Panc1 (cell line): Measurements from ENCODE around the gene PGAM2. TPM values are rescaled to one million over a fixed set of nuclear protein-coding genes. Genes with fewer than 3 reads are reported as not detected.

ENCODE experiments used
- ATAC-seq: fragments of 200-7000 bp; cut with Tn5 transposase; 2 replicates; pipeline ENCODE4 v1.9.1; 2020; ENCODE audit warnings: mild to moderate bottlenecking, moderate library complexity
- BruUV-seq: library from RNA; stranded (reverse); fragments of 400-500 nt; replicated peaks from 2 replicates; lab custom pipeline; 2021; lab: Mats Ljungman, UMichigan
- CTCF ChIA-PET: fragments of 300-600 bp; sonication (Branson Sonifier 250); formaldehyde crosslinking; loops from one replicate; lab custom pipeline; 2022; ENCODE audit warnings: antibody characterized with exemption; lab: Charles Lee
- POLR2A ChIA-PET: fragments of 300-600 bp; sonication (Branson Sonifier 250); formaldehyde crosslinking; loops from one replicate; lab custom pipeline; 2022; ENCODE audit warnings: antibody characterized with exemption; lab: Charles Lee
- DNase-seq: peaks from one replicate; pipeline ENCODE4 v3.0.0-alpha.2; 2010; ENCODE audit warnings: low read depth, low spot score
- H3K27ac ChIP-seq: 2 replicates; pipeline ENCODE4 v1.5.1; 2011; ENCODE audit warnings: mild to moderate bottlenecking, low read length, inconsistent platforms
- H3K27me3 ChIP-seq: fragments of 200-500 bp; sonication (Bioruptor generic); 2 replicates; pipeline ENCODE4 v1.6.0; 2014; ENCODE audit warnings: low read length, inconsistent platforms; ENCODE audit not compliant: control insufficient read depth, insufficient read depth
- H3K36me3 ChIP-seq: fragments of 200-500 bp; sonication (Bioruptor generic); 2 replicates; pipeline ENCODE4 v1.5.1; 2014; ENCODE audit warnings: inconsistent platforms, mild to moderate bottlenecking, low read length, moderate library complexity; ENCODE audit not compliant: control insufficient read depth, insufficient read depth
- H3K4me1 ChIP-seq: 2 replicates; pipeline ENCODE4 v1.5.1; 2011; ENCODE audit warnings: inconsistent platforms, mild to moderate bottlenecking, low read length, moderate library complexity; ENCODE audit not compliant: control insufficient read depth, insufficient read depth
- H3K4me3 ChIP-seq, 2 experiments: 2 replicates each; pipeline ENCODE4 v1.5.1; 2011 to 2012; ENCODE audit warnings: low read depth in 2 of 2, low read length in 2 of 2, mild to moderate bottlenecking in 2 of 2, inconsistent platforms in 1 of 2, moderate library complexity in 1 of 2
- H3K9me3 ChIP-seq: fragments of 200-500 bp; sonication (Bioruptor generic); 2 replicates; pipeline ENCODE4 v1.5.1; 2014; ENCODE audit warnings: low read depth, mild to moderate bottlenecking, inconsistent platforms, low read length, moderate library complexity; ENCODE audit not compliant: control insufficient read depth, insufficient read depth
- POLR2AphosphoS5 ChIP-seq: IDR thresholded peaks from 2 replicates; pipeline ENCODE4 v1.6.1; 2012; ENCODE audit warnings: mild to moderate bottlenecking, low read depth, low read length, moderate library complexity
- SIN3A ChIP-seq: IDR thresholded peaks from 2 replicates; pipeline ENCODE4 v1.6.1; 2012; ENCODE audit warnings: low read depth, mild to moderate bottlenecking, low read length, moderate library complexity, borderline replicate concordance; ENCODE audit not compliant: insufficient read depth
- TCF7L2 ChIP-seq: IDR thresholded peaks from 2 replicates; pipeline ENCODE4 v1.6.1; 2011; ENCODE audit warnings: mild to moderate bottlenecking, low read depth, low read length, inconsistent platforms
- in situ Hi-C: cut with HindIII; loops from 2 replicates; pipeline ENCODE4 v1.10.0; 2016; ENCODE audit warnings: low sequenced_read_pairs, low pct_unique_long_range_greater_than_20kb
- intact Hi-C: fragments of 100-400 bp; cut with micrococcal nuclease; formaldehyde crosslinking; loops from one replicate; pipeline ENCODE4 v1.10.0; 2022; ENCODE audit not compliant: unreplicated experiment
- total RNA-seq: library from RNA; stranded (reverse); gene quantifications from one replicate; pipeline ENCODE4 v1.2.1, GENCODE V29; 2021; ENCODE audit not compliant: unreplicated experiment
- TF ChIP-seq, protein P1 (sequence below), 2 experiments: IDR thresholded peaks; 2 replicates each; pipeline ENCODE4 v1.6.1; 2011 to 2012; ENCODE audit warnings: low read depth in 2 of 2, control low read depth in 1 of 2, low read length in 1 of 2, mild to moderate bottlenecking in 1 of 2, moderate library complexity in 1 of 2; ENCODE audit not compliant: insufficient read depth in 1 of 2
- TF ChIP-seq, protein P2 (sequence below): fragments of 450-650 bp; IDR thresholded peaks from 2 replicates; pipeline ENCODE4 v1.5.1; 2017; ENCODE audit warnings: mild to moderate bottlenecking

The PGAM2 gene
- total RNA-seq, 1 experiment from 2014 or later, result 1.3 TPM

DNA sequence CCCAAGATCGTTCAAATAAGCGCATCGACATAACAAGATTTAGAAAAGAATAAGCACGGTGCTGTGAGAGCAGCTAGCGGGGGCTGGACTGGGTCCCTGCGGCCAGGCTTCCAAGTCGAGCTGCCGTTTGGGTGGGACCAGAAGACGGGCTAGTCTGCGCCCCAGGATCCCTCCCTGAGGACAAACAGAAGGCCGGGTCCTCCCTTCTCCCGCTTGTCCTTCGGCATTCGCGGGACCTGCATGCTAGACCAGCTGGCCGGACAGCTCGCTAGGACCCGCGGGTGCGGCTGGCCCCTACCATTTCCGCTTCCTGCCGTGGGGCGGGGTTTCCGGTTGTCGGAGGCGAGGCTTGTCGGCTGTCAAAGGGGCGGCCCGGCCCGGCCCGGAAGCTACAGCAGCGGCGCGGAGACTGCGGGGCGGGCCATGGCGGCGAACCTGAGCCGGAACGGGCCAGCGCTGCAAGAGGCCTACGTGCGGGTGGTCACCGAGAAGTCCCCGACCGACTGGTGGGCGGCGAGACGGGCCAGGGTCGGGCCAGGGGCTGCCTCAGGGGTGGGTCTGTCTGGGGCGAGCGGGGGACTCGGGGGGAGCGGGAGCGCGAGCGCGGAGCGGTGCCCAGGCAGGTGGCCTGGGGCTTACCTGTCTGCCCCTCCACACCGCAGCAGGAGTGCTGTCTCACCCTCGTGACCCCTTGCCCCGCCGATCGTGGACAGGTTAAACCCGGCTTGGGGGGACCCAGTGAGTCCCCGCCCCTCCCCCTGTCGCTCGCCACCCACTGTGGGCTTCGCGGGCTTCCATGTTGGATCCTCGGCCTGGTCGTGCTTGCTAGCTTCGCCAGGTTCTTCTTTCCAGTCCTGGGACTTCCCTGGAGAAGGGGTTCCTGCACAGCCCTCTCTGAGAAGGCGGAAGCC lies 20.8 kb downstream of the PGAM2 start, which contains the start of gene DBNL:
TSS of gene DBNL (plus strand) at position 388 of the 911 bp plus-strand sequence. CDS start at position 424, 36 bp downstream.
- H3K4me1 ChIP-seq, result peaks cover 6% of the 10 kb centered on the region; the same call in 1 of the 2 replicates
- ChIA-PET CTCF (interaction anchor here (0.7 kb wide), 3 partner anchors 26 to 970 kb away, joined by 3 to 4 read pairs (median 3); no protein-coding TSS in a partner anchor), POLR2A (interaction anchor here (0.6 kb wide), 1 partner anchor 1168 kb away, joined by 3 read pairs; no protein-coding TSS in a partner anchor)
- peak within 1 kb of the TSS; percentile 89 to 99 for H3K4me3 ChIP-seq
- ATAC-seq (peak; percentile 97), DNase-seq (peak; percentile 64)
- in situ Hi-C loops (no loop called here), intact Hi-C loops (no loop called here)
- TF ChIP-seq TCF7L2 (peak; percentile 90), SIN3A (peak; percentile 96; the same call in 1 of the 2 replicates), POLR2AphosphoS5 (peak; percentile 99)
- TF ChIP-seq, protein P1, sequence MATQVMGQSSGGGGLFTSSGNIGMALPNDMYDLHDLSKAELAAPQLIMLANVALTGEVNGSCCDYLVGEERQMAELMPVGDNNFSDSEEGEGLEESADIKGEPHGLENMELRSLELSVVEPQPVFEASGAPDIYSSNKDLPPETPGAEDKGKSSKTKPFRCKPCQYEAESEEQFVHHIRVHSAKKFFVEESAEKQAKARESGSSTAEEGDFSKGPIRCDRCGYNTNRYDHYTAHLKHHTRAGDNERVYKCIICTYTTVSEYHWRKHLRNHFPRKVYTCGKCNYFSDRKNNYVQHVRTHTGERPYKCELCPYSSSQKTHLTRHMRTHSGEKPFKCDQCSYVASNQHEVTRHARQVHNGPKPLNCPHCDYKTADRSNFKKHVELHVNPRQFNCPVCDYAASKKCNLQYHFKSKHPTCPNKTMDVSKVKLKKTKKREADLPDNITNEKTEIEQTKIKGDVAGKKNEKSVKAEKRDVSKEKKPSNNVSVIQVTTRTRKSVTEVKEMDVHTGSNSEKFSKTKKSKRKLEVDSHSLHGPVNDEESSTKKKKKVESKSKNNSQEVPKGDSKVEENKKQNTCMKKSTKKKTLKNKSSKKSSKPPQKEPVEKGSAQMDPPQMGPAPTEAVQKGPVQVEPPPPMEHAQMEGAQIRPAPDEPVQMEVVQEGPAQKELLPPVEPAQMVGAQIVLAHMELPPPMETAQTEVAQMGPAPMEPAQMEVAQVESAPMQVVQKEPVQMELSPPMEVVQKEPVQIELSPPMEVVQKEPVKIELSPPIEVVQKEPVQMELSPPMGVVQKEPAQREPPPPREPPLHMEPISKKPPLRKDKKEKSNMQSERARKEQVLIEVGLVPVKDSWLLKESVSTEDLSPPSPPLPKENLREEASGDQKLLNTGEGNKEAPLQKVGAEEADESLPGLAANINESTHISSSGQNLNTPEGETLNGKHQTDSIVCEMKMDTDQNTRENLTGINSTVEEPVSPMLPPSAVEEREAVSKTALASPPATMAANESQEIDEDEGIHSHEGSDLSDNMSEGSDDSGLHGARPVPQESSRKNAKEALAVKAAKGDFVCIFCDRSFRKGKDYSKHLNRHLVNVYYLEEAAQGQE (IDR thresholded peaks at IDR 0.05; ENCODE audit: insufficient read depth in 1 of 2, low read depth in 2 of 2, low read length in 1 of 2), result no peak
- TF ChIP-seq, protein P2, sequence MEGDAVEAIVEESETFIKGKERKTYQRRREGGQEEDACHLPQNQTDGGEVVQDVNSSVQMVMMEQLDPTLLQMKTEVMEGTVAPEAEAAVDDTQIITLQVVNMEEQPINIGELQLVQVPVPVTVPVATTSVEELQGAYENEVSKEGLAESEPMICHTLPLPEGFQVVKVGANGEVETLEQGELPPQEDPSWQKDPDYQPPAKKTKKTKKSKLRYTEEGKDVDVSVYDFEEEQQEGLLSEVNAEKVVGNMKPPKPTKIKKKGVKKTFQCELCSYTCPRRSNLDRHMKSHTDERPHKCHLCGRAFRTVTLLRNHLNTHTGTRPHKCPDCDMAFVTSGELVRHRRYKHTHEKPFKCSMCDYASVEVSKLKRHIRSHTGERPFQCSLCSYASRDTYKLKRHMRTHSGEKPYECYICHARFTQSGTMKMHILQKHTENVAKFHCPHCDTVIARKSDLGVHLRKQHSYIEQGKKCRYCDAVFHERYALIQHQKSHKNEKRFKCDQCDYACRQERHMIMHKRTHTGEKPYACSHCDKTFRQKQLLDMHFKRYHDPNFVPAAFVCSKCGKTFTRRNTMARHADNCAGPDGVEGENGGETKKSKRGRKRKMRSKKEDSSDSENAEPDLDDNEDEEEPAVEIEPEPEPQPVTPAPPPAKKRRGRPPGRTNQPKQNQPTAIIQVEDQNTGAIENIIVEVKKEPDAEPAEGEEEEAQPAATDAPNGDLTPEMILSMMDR, result no peak
- no peaks in the 10 kb centered on the region for H3K27me3 ChIP-seq
- peak within 1 kb of the TSS; percentile 92 for H3K27ac ChIP-seq
- H3K9me3 ChIP-seq, result no peaks in the 10 kb centered on the region
- H3K36me3 ChIP-seq, result no peaks in the 10 kb centered on the region; the same call in 1 of the 2 replicates
- BruUV-seq, result no TSS peak

DNA sequence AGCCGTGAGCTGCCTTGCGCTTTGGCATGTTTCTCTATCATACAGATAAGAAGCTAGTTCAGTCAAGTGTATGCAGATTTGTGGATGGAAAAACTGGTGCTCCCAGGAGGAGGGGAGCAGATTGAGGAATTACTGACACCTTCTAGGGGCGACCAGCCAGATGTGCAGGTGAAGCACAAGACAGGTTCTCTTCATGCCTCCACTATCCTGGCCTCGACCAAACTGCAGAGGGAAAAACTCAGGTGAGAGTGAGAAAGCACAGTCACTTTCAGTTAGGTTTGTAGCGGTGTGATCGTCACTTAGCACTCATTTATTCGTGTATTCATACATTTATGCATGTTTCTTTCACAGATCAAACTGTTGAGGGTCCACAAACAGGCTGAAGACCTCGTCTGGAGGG lies 21.5 kb downstream of the PGAM2 start:
- TF ChIP-seq, protein P2, result no peak
- TF ChIP-seq POLR2AphosphoS5, result no peak
- TF ChIP-seq, protein P1 (IDR thresholded peaks at IDR 0.05; ENCODE audit: insufficient read depth in 1 of 2, low read depth in 2 of 2, low read length in 1 of 2), result no peak
- no peak for TF ChIP-seq TCF7L2
- no peak for TF ChIP-seq SIN3A
- ATAC-seq, result no peak
- Histone ChIP-seq H3K36me3 (no peaks in the 10 kb centered on the region; the same call in 1 of the 2 replicates), H3K4me3 (peak overlapping the region; percentile 89 to 99), H3K27ac (peak overlapping the region; percentile 92), H3K27me3 (no peaks in the 10 kb centered on the region), H3K4me1 (peaks cover 6% of the 10 kb centered on the region; the same call in 1 of the 2 replicates), H3K9me3 (no peaks in the 10 kb centered on the region)
- intact Hi-C loops (no loop called here), in situ Hi-C loops (no loop called here)
- ChIA-PET POLR2A (no interaction called here), CTCF (interaction anchor here (0.7 kb wide), 2 partner anchors 27 to 971 kb away, joined by 3 read pairs; no protein-coding TSS in a partner anchor)
- no TSS peak for BruUV-seq
- no peak for DNase-seq
